ENCODE data around the gene SCN3B.
"Not testable (repeated sequence)": the region's sequence is repeated elsewhere in the genome, so short reads cannot be mapped to it uniquely, and the experiment has no call there.

Gene SCN3B, protein sequence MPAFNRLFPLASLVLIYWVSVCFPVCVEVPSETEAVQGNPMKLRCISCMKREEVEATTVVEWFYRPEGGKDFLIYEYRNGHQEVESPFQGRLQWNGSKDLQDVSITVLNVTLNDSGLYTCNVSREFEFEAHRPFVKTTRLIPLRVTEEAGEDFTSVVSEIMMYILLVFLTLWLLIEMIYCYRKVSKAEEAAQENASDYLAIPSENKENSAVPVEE

DNA sequence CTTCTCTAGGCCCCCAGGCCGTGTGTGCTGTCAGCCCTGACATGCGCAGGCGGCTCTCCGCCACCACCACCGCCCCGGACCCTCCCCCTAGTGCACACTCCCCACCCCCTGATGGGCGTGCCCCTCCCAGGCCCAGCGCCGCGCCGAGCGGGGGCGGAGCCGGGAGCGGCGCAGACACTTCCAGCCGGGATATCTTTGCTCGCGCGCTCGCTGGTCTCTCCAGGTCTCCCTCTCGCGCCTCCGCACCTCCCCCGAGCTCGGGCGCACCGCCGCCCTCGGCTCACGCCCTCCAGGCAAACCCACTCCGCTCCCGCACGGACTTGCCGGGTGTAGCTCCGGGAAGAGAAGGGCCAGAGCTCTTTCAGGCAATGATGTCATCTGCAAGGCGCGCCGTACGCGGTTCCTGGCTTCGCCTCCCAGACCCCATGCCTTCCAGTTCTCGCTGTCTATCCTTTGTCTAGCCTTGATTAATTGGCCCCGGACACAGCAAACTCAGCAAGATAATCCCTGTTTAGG, at the start of gene SCN3B:
SCN3B (minus strand) TSS at position 59 of the 516 bp plus-strand sequence. CDS start 823 bp downstream, outside the sequence.
- DNase-seq, result peak; percentile 73 to 87

DNA sequence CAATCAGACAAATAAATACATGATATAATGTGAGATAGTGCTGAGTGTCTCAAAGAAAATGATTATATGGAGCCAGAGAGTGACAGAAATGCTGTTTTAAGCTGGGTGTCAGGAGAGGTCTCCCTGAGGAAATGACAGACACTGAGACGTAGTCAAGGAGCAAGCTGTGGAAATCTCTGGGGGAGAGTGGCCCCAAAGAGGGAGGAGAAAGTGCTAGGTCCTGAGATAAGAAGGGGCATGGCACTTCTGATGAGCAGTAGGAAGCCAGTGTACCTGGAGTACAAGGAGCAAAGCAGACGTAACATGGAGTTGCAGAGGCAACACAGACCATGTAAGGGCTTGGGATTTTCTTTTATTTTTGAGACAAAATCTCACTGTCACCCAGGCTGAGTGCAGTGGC, 48.3 kb upstream of the SCN3B start:
- no peak for DNase-seq

DNA sequence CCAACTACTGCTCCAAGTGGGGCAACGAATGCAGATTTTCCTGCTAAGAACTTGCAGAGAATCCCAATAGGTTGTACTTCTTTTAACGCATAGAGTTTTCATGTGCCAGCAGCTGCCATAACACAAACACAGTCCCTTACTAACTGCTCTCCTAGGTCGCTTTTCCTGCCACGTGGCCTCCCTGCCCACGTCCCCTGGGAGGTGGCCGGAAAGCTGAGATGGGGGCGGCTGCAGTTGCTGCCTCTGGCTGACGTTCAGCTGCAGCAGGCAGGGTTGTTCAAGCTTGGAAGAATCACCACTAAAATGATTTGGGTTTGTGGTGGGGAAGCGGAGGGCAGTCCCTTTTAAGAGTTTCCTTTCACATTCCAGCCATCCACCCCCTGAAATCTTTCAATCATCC, 47.7 kb upstream of the SCN3B start:
- no peak for DNase-seq

DNA sequence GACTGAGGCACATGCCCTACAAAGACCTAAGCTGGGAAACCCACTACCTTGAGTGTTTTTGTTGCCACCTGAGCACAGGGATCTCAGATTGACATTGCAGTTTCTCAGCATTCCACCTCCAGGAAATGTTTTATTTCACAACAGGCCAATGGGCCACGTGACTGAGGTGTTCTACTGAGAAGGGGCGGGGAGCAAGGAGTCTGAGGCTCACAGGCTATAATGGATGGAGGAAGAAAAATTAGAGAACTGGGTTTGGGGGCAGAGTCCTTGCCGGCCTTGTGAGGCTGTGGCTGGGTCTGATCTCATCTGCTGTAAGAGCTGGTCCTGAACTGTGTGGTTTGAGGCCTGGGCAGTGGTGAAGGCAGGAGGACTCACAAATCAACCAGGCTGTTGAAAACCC, 46.3 kb upstream of the SCN3B start:
- no peak for DNase-seq

DNA sequence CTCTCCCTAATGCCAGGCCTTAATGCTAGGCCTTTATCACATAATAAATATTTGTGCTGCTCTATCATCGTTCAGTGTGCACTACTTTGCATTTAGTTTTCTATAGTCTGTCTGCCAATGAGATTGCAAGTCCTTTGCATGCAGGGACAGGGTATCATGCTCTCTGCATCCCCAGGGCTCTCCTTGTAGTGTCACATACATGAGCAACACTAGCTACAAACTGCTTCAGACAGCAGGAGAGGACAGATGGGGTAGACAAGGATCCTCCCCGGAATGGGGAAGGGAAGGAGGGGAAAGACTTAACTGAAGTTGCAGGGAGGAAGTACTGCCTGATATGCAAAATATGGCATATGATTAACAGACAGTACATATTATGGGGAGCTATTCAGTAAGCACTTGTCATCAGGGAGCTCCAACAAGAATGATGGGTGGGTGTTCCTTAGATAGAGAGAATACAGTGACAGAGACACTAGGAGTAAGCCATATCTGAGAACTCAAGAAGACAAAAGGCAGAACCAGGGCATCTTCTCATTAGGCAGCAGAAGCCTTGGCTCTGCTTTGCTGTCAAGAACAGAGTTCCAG, 44.2 kb upstream of the SCN3B start:
- DNase-seq, result no peak

DNA sequence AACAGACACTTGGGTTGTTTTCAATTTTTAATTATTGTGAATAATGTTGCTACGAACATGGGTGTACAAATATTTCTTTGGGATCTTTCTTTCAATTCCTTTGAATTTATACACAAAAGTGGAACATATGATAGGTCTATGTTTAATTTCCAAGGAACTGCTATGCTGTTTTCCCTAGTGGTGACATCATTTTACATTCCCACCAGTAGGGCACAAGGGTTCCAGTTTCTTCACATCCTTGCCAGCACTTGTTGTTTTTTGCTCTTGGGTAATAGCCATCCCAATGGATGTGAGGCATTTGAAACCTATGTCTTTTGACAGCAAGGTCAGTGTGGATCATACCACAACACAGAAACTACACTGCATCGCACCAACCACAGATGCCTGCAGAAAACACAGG, 41.8 kb upstream of the SCN3B start:
- no peak for DNase-seq

DNA sequence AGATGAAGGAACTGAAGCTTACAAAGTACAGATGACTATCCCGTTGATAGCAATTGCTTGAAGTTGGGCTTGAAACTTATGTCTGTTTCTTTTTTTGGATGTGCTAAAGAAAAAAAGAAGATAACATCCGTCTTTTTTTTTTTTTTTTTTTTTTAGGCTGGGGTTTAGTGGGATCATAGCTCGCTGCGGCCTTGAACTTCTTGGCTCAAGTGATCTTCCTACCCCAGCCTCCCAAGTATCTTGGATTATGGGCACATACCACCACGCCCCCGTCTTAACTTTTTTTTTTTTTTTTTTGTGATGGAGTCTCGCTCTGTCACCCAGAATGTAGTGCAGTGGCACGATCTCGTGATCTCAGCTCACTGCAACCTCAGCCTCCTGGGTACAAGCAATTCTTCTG, 40.8 kb upstream of the SCN3B start:
- no peak for DNase-seq

DNA sequence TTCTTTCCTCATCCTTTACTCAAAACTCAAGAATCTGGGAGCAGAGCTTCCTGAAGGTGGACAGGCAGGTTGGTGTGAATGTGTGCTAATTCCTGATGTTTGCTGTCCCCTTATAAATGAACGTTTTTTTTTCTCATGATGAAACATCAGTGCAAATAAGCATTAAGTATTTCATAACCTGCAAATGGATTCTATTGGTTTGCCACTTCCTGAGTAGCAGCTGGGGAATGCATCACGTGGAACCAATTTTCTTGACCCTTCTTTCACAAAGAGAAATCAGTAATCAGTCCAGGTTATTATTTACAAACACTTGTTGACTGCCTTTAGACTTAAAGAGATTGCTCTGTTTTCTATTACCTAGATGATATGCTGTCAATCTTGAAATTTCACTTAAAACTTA, 40.1 kb upstream of the SCN3B start:
- no peak for DNase-seq

DNA sequence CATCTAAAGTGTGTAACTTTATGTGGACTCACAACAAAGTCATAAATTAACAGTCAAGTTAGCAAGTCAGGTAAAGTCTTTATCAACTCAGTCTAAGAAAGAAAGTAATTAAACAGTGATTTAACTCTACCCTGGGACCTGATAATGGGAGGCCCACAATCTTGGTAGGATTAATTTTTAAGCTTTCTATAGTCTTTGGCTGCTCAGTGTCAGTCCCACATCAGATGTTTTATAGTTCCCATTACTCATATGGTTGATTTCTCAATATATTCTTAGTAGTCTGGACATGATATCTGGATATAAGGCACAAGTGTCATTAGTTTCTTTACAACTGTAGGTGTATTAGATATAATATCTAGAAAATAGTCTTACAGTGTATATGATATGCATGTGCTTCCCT, 38.5 kb upstream of the SCN3B start:
- no peak for DNase-seq

DNA sequence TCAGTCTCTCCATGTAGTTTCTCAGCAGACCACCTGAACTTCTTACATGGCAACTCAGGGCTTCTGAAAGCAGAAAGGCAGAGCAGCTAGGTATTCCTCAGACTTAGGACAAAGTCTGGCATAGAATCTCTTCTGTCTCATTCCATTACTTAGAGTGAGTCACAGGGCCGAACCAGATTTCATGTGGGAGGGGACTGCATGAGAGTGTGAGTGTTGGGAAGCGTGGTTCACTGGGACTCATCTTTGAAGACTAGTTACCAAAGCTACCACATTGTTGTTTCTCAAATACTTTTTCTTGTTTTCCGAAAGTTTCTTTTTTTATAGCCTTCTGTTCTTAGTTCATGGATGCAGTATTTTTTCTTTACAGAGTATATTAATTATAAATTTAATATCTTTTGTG, 36.1 kb upstream of the SCN3B start:
- DNase-seq, result no peak

DNA sequence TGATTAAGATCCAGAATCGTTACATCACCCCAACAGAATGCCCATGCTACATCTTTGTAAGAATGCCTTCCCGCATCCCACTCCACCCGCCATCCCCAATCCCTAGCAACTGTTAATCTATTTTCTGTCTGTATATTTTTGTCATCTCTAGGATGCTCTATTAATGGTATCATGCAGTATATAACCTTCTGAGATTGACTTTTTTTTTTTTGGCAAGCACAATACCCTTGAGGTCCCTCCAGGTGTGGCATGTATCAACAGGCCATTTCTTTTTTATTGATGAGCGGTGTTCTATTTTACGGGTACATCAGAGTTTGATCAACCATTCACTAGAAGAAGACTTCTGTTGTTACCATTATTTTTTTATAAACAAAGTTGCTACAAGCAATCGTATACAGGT, 30.2 kb upstream of the SCN3B start:
- DNase-seq, result no peak

DNA sequence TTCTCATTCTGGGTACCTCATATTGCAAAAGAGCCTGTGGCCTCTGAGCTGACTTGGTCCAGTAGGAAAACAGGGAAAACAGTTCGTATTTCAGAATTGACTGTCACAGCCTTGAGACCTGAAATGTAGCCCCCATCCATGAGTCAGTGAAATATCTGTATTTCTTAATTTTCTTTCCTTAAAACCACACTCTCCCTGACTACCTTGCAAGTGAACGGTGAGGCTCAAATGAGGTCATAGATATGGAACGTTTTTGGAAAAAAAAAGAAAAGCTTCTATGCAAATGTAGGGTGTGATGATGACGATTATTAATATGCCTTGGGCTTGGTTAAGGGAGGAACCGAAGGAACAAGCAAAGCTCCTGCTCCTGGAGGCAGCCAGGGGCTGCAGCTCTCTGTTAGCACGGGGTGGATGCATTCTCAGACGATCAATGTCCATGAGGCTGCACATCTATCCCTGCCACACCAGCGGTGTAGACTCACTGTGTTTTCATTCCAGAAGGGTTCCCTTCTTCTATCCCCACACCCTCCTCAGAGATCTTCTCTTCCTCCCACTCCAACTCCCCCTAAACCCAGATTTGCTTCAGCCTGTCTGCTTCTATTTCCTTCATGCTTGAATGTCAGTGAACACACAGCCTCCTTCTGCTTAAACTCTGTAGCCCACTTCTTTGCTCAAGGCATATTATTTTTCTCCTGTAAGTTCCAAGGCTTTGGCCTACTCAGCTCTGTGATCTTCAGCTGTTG, 29.2 kb upstream of the SCN3B start:
- DNase-seq, result no peak

DNA sequence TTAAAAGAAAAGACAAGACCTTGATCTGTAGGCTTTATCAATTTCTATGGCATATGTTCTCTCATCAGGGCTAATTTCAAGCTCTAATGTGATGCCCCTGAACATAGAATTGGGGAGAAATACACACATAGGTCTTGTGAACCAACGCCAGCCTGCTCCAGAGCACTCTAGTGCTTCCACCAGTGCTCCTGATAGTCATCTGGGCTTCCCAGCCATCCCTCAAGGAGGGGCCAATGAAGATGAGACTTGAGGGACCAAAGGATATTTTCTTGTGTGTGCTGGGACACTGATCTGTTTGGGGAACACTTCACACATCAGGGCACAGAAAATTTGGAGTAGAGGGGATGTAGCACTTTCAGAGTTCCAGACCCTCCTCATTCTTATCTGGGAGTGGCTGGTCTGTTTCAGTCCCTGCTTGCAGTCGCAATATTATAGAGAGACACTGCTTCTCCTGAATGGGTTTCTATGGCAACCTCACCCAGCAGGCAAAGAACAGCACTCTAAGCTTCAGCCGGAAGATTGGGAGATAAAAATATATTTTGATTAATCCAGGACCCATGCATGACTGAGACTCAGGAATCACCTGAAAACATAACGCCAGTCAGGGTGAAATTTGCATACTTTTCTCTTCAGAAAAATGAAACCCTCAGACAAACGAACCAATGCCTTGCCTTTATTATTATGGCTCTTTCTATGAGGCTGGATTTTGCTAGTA, 28.4 kb upstream of the SCN3B start:
- DNase-seq, result no peak

DNA sequence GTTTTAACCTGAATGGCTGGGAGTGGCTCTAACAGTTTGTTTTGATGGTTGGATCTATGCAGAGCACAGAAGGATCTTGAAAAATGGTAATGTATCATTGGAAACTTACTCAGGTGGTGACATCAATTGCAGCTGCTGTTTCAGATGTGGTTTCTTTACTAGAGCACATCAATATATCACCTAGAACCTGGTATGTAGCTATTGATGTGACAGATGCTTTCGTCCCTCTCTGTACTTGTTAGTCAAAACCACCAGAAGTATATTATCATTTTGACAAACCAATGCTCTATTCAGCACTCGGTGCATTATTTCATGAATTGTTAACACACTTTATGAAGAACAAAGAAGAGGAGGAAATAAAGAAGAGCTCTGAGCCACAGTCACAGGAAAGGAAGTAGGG, 26.6 kb upstream of the SCN3B start:
- no peak for DNase-seq

DNA sequence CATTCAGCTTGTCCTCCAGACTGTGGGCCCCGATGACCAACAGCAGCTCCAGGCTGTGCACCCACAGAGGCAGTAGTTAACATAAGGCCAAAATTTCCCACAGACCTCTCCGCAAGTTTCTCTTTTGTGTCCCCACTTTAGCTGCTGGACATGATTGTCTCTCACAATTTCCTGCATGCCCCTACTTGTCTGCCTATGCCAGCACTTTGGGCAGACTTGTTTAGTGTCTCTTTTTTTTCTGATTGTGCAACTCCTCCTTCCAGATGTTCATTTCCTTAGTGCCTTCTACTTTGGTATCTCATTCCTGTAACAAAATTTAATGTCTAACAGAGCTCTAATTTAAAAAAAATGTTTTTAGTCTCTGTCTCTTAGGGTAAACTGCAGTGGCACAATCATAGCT, 23.8 kb upstream of the SCN3B start:
- no peak for DNase-seq

DNA sequence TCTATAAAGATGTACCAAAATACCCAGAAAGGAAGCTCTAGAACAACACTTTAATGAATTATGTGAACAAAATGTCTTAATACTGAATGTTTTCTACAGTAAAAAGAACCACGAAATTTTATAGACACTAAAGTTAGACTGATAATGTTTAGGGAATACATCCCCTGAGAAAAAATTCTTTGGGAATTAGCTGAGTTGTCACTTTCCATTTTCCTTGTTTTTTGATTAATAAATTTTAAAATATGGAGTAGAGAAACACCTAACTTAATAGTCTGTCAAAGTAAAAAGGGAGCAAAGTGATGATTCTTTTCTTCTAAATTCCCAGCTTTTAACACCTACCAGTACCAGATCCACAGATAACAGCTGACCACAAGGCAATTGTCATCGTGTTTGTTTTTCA, 23.1 kb upstream of the SCN3B start:
- DNase-seq, result no peak

DNA sequence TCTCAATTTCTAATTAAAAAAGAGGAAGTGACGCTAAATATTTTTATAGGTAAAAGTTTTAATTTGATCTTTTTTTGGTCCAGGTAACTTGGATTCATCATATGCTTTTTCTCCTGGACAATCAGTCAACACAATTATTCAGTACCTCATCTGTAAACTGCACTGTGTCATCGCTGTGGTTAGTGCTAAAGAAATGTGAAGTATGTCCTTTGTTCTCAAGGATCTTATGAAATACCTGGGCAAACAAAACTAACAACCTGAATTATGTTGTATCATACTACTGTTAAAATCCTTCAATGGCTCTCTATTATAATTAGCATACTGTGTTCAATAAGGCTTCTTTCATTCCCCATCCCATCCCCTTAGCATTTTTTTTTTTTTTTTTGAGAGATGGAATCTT, 19.9 kb upstream of the SCN3B start:
- DNase-seq, result no peak

DNA sequence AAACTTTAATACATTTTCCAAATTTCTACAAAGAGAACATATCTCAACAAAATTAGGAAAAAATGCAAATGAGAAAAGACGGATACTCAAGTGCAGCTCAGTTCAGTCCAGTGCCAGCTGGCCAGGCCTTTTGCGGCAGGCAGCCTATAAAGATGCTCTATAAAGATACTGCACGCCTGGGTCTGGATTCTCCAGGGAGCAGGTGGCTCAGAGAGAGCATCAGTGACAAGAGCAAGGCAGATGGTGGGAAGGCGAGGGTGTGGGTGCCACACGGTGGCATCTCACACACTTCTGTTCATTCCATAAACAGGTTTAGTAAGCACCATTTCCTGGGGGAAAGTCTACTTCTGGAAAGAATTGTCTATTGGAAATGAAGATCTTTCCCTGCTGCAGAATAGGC, 18.1 kb upstream of the SCN3B start:
- no peak for DNase-seq

DNA sequence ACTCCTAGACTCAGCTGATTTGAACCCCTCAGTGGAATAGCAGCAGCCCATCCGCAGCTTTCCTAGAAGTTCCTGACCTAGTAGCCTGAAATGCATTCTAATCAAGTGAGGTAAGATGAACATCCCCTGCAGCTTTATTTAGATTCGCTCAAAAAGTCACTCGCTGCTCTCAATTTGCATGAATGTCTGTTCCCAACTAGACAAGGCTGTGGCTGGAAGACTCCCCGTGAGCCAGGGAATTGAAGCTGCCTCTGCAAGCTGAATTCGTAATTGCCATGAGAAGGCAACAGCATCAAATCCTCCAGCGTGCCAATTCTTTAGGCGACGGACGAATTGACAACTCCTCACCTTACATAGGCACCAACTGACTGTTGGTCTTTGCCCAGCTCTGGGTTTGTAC, 17.1 kb upstream of the SCN3B start:
- DNase-seq, result no peak

DNA sequence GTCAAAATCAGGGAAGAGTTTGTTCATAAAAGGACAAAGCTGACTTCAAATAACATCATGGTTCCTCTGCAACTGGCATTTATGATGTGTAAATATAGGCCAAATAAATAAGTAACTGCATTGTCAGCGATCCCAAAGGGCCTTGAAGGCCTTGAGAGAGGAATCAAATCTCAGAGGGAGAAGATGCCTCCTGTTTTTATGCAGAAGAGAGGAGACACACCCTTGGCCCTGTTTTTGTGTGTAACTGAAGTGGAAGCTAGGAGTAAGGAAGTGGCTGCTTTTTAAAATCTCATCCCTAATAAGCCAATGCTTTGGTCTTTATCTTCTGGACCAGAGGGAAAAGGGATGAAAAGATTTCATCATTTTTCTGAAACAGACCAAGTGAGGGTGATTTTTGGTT, 15.7 kb upstream of the SCN3B start:
- no peak for DNase-seq

DNA sequence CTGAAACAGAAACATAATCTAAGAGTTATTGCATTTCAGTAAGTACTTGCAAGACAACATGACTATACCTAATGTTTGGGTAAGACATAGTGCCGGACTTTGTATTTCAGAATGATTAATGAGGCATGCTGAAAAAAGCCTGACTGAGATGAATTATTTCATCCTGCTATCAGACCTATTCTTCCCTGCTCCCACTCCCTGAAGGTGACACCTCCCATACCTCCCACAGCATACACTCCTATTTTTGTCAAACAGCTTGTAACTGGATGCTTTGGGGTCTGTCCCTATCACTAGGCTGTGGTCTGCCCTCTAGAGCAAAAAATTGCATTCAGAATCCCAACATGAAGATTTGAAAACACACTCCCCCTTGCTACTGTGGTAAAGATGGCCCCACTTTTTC, 10.9 kb upstream of the SCN3B start:
- no peak for DNase-seq

DNA sequence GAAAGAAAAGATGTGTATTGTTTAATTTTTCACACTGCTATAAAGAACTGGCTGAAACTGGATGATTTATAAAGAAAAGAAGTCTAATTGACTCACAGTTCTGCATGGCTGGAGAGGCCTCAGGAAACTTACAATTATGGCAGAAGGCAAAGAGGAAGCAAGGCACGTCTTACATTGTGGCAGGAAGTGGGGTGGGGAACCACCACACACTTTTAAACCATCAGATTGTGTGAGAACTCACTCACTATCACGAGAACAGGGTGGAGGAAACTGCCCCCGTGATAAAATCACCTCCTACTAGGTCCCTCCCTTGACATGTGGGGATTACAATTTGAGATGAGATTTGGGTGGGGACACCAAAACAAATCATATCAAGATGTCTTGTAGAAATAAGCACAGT, 5.5 kb upstream of the SCN3B start:
- not testable (repeated sequence) for DNase-seq

DNA sequence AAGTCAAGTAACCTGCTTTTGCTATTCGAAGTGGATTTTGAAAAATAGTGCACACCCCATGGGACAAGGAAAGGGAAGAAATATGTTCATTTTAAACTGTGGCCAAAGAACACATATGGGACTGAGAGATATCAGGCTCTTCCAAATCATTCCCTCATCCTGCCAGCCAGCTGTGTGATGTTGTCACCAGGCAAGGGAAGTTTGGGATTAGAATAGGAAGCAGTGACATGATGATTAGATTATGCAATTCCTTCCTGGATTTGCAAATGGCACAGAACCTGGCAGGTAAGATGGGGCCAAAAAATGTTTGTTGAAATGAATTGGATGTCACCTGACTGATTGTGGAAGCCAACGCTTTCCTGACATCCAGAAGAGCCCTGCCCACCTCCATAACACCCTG, 4.9 kb upstream of the SCN3B start:
- no peak for DNase-seq

Data from NCI-H1930 (cell line).